ENCODE measurements around the gene UXS1.
A peak's percentile ranks its signal among the peaks of the same experiment; 100 is the strongest.
"Not testable (repeated sequence)": the region's sequence is repeated elsewhere in the genome, so short reads cannot be mapped to it uniquely, and the experiment has no call there.

UXS1 gene

GRCh38 chr2:106160786-106161261 is 33.3 kb downstream of the UXS1 start:
- no peak for DNase-seq (ENCODE audit: low read depth in 2 of 2)

GRCh38 chr2:106159866-106160785 is 34.0 kb downstream of the UXS1 start:
- DNase-seq (ENCODE audit: low read depth in 2 of 2) = peak; percentile 45 to 50

DNA sequence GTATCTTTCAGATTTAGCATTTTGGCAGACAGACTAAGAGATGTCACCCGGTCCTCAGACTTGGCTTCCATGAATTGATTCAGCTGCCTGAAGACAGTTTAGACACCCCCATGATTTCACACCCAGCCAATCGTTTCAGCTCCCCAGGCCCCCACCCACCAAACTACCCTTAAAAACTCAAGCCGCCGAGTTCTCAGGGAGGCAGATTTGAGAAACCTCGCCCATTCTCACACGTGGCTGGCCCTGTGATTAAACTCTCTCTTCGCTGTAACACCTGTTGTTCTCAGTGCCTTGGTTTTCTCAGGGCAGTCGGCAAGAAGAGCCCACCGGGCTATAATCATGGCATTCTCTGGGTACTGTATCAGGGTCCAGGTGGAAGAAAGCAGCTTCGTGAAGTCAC is 35.2 kb downstream of the UXS1 start:
- DNase-seq (ENCODE audit: low read depth in 2 of 2) = no peak

DNA sequence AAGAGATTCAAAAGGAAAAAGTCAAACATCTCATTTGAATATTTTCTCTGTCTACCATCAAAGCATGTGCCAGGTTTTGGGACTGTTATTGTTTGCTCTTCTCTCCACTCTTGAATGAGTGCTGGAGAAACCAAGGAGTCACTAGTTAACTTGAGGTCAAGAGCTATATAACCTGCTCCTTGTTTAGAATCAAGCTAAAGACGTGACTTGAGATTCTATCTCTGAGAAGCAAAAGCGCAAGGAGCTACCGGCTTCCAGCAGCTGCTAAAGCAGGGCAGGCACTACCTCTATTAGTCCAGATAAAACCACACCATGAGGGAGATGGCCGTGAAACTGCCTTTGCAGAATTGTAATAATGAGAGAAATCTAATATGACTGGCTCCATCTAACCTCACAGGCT is 36.0 kb downstream of the UXS1 start:
- DNase-seq (ENCODE audit: low read depth in 2 of 2) = no peak

GRCh38 chr2:106157416-106157815 is 36.7 kb downstream of the UXS1 start:
- DNase-seq (ENCODE audit: low read depth in 2 of 2) = no peak

- DNase-seq (ENCODE audit: low read depth in 2 of 2) = no peak
These were observed 37.5 kb downstream of the UXS1 start for GRCh38 chr2:106156305-106157296.

DNA sequence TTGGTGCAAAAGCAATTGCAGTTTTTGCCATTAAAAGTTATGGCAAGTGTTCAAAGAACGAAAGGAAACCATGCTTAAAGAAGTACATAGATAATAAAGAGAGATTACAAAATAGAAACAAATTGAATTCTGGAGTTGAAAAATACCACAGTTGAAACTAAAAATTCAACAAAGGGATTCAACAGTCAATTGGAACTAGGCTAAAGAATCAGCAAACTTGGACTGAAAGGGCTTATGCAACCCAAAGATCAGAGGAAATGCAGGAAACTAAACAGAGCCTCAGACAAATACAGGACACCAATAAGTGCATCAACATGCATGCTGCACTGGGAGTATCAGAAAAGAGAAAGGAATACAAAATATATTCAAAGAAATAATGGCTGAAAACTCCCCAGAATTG is 40.3 kb downstream of the UXS1 start:
- DNase-seq (ENCODE audit: low read depth in 2 of 2) = no peak

GRCh38 chr2:106147665-106148064 is 46.4 kb downstream of the UXS1 start:
- DNase-seq (ENCODE audit: low read depth in 2 of 2) = no peak

GRCh38 chr2:106147159-106147558 is 46.9 kb downstream of the UXS1 start:
- no peak for DNase-seq (ENCODE audit: low read depth in 2 of 2)

- DNase-seq (ENCODE audit: low read depth in 2 of 2) = no peak
These were observed 49.3 kb downstream of the UXS1 start for GRCh38 chr2:106144621-106145331.

- DNase-seq (ENCODE audit: low read depth in 2 of 2) = no peak
These were observed 50.4 kb downstream of the UXS1 start for GRCh38 chr2:106143495-106144215.

GRCh38 chr2:106142683-106143082 is 51.4 kb downstream of the UXS1 start:
- DNase-seq (ENCODE audit: low read depth in 2 of 2) = no peak

- DNase-seq (ENCODE audit: low read depth in 2 of 2) = no peak
These were observed 53.2 kb downstream of the UXS1 start for GRCh38 chr2:106140913-106141312.

- DNase-seq (ENCODE audit: low read depth in 2 of 2) = no peak
These were observed 54.0 kb downstream of the UXS1 start for GRCh38 chr2:106140113-106140512.

DNA sequence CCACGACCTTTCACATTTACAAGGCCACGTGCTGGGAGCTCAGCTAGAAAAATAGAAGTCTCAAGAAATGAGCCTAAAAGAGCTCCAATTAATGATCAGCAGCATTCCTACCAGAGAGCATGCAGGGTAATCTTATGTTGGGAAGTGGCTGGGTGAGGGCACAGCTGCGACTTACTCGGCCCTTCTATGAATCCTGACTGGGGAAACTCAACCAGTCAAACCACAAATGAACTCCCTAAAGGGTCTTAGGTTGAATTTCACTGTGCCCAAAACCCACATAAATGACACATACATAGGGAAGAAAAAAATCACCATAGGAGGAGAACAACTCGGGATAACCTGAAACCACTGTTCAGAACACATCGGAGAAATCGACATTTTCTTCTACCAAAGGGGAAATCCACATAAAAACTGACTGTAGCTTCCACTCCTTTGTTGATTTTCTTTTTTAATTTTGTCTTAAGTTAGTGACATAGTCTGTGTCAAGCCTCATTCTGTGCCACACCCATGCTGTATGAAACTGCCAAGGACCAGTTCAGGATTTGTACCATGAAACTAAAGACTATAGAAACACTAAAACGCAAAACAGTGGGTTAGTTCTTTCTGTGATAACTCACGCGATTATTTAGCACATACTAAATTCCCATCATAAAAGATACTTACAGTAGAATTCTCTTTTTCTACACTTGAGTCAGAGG is 54.7 kb downstream of the UXS1 start:
- DNase-seq (ENCODE audit: low read depth in 2 of 2) = no peak

- DNase-seq (ENCODE audit: low read depth in 2 of 2) = no peak
These were observed 55.4 kb downstream of the UXS1 start for GRCh38 chr2:106138543-106139237.

- DNase-seq (ENCODE audit: low read depth in 2 of 2) = no peak
These were observed 56.2 kb downstream of the UXS1 start for GRCh38 chr2:106137731-106138521.

- not testable (repeated sequence) for DNase-seq (ENCODE audit: low read depth in 2 of 2)
These were observed 62.9 kb downstream of the UXS1 start for GRCh38 chr2:106131192-106131591.

All from stimulated activated CD8-positive, alpha-beta memory T cell treated with anti-CD3 and anti-CD28 coated beads, Interleukin-2, amount 100 ng/mL, for 1 hour (primary cell).